HFFc6 (cell line): ENCODE measurements around the gene ZNF101. TPM values are rescaled to one million over a fixed set of nuclear protein-coding genes. Genes with fewer than 3 reads are reported as not detected.

Experiments used
- DNase-seq: peaks from one replicate; pipeline ENCODE4 v3.0.0-alpha.2; 2018
- H3K27ac Mint-ChIP-seq: 2 replicates; pipeline ENCODE4 v1.8.0; 2020; ENCODE audit warnings: mild to moderate bottlenecking, mixed read lengths
- H3K27me3 Mint-ChIP-seq: 2 replicates; pipeline ENCODE4 v1.8.0; 2021; ENCODE audit warnings: mild to moderate bottlenecking, moderate library complexity, mixed read lengths; ENCODE audit not compliant: insufficient read depth
- H3K36me3 Mint-ChIP-seq: 2 replicates; pipeline ENCODE4 v1.8.0; 2021; ENCODE audit warnings: low read depth, mixed read lengths
- H3K4me1 Mint-ChIP-seq: 2 replicates; pipeline ENCODE4 v1.8.0; 2020; ENCODE audit warnings: low read depth, mixed read lengths
- H3K4me3 Mint-ChIP-seq: 2 replicates; pipeline ENCODE4 v1.8.0; 2020; ENCODE audit warnings: mild to moderate bottlenecking, moderate library complexity, mixed read lengths
- H3K9me3 Mint-ChIP-seq: 2 replicates; pipeline ENCODE4 v1.8.0; 2020; ENCODE audit warnings: mild to moderate bottlenecking, mixed read lengths
- CTCF ChIP-seq: fragments of 200-600 bp; sonication (generic); IDR thresholded peaks from 2 replicates; pipeline ENCODE4 v1.5.0; 2021; ENCODE audit warnings: antibody characterized with exemption, mild to moderate bottlenecking
- total RNA-seq, 6 experiments: library from RNA; stranded (reverse); fragmentation: NEBNext Ultra II Directional; extraction: Animal tissue kit (Norgen Biotek cat#: 25700); gene quantifications; 2 replicates in 1 of 6; 3 replicates in 5 of 6; pipeline ENCODE4 v1.2.3, GENCODE V29; 2021

Gene ZNF101
- total RNA-seq, 6 experiments from 2014 or later: 6.8 to 8.5 (median 7.2) TPM

- peaks cover 16% of the 10 kb centered on the region for H3K4me1 Mint-ChIP-seq
- H3K4me3 Mint-ChIP-seq: peak overlapping the region; percentile 93
- peak overlapping the region; percentile 79 for H3K27ac Mint-ChIP-seq
- no peaks in the 10 kb centered on the region for H3K36me3 Mint-ChIP-seq
- peak; percentile 72 for TF ChIP-seq CTCF
- H3K9me3 Mint-ChIP-seq: no peaks in the 10 kb centered on the region
- peaks cover 5% of the 10 kb centered on the region; the same call in 1 of the 2 replicates for H3K27me3 Mint-ChIP-seq
- no peak for DNase-seq
Measured at GRCh38 chr19:19644054-19644388, 24.6 kb upstream of the ZNF101 start.

DNA sequence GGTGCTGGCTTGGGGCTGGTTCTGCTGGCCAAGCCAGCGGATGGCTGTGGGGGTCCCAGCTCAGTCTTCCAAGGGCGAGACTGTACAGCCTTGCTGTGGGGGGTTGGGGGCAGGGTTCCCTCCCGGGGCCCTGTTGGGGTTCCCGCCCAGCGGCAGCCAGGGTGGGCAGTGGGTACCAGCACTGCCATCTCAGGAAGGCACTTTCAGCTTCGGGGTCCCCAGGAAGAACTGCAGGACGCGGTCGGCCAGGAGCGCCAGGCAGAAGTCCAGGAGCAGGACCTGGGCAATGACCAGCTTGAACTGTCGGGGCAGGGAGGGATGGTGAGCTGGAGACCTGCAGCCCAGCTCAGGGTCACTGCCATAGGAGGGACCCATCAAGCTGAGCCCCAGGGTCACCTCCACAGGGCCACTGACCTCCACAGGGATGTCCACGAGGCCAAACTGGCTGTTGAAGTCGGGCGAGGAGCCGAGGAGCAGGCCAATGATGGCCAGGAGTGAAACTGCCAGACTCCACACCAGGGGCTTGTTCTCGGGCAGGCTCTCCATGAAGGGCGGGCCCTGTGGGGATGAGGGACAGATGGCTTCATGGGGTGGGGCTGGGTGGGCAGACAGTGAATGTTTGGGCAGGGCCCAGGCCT, 23.3 kb upstream of the ZNF101 start:
- H3K4me1 Mint-ChIP-seq: peaks cover 16% of the 10 kb centered on the region
- no peaks in the 10 kb centered on the region for H3K9me3 Mint-ChIP-seq
- no peak overlapping the region for H3K27ac Mint-ChIP-seq
- H3K4me3 Mint-ChIP-seq: no peak overlapping the region
- peaks cover 5% of the 10 kb centered on the region; the same call in 1 of the 2 replicates for H3K27me3 Mint-ChIP-seq
- TF ChIP-seq CTCF: no peak
- no peak for DNase-seq
- no peaks in the 10 kb centered on the region; the same call in 1 of the 2 replicates for H3K36me3 Mint-ChIP-seq

DNA sequence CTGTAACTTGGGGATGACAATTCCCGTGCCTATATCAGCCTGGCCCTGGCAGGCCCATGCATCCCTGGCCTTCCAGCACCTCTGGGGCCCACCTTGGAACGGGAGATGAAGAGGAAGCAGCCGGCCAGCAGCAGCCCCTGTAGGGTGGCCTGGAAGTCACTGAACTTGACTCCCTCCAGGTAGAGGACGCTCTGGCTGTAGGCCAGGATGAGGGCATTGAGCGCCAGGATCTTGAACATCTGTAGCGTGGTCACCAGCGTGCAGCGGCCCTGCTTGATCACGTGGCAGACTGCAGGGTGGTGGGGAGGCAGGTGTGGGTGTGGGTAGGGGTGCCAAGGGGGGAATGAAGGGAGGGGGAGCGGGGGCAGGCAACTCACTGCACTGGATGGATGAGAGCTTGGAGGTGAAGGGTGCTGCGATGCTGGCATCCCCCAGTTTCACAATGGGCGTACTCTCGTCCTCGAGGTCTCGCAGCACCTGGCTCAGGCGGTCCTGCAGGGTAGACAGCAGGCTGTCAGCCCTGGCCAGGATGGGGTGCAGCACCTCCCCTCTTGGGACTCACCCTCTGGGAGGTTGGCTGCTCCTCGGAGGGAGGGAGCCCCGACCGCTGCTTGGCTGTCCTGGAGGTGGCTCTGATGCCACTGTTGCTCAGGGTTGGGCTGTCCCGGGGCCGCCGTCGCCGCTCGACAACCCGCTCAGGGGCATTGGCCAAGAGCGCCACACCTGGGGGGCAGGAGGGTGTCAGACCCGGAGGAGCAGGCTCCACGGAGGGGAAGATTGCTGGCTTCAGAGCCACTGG, 21.4 kb upstream of the ZNF101 start:
- no peak for DNase-seq
- no peak for TF ChIP-seq CTCF
- H3K4me1 Mint-ChIP-seq: peaks cover 11% of the 10 kb centered on the region
- peaks cover 4% of the 10 kb centered on the region; the same call in 1 of the 2 replicates for H3K36me3 Mint-ChIP-seq
- peaks cover 5% of the 10 kb centered on the region; the same call in 1 of the 2 replicates for H3K27me3 Mint-ChIP-seq
- no peaks in the 10 kb centered on the region for H3K9me3 Mint-ChIP-seq
- no peak overlapping the region for H3K27ac Mint-ChIP-seq
- no peak overlapping the region for H3K4me3 Mint-ChIP-seq

- Mint-ChIP-seq H3K4me1 (no peaks in the 10 kb centered on the region; the same call in 1 of the 2 replicates), H3K4me3 (no peak overlapping the region), H3K9me3 (no peaks in the 10 kb centered on the region), H3K27ac (no peak overlapping the region), H3K27me3 (peaks cover 6% of the 10 kb centered on the region), H3K36me3 (peaks cover 17% of the 10 kb centered on the region; the same call in 1 of the 2 replicates)
- no peak for TF ChIP-seq CTCF
- no peak for DNase-seq
Measured at GRCh38 chr19:19649155-19649554, 19.5 kb upstream of the ZNF101 start.

DNA sequence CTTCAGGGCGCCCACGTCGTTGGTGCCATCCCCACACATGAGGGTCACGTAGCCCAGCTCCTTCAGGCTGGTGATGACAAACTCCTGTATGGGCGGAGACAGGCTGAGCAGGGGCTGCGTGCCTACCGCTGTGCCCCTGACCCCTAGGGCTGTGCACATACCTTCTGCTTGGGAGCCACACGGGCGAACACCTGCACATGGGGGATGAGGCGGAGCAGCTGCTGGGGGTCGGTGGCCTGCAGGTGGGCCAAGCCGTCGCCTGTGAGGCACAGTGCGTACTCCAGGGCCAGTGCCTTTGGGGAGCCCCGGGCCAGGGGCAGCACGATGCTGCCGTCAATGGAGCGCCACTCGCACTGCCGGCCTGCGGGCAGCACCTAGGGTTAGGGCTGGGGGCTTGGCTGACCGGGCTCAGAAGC, 19.1 kb upstream of the ZNF101 start:
- TF ChIP-seq CTCF: no peak
- Mint-ChIP-seq H3K27me3 (peaks cover 6% of the 10 kb centered on the region), H3K9me3 (no peaks in the 10 kb centered on the region), H3K4me1 (no peaks in the 10 kb centered on the region; the same call in 1 of the 2 replicates), H3K27ac (no peak overlapping the region), H3K4me3 (no peak overlapping the region), H3K36me3 (peaks cover 17% of the 10 kb centered on the region; the same call in 1 of the 2 replicates)
- DNase-seq: no peak
